PFSK-1 (cell line): ENCODE results near the gene TMED8.

ENCODE experiments used
- POLR2AphosphoS5 ChIP-seq: IDR thresholded peaks from 2 replicates; pipeline ENCODE4 v1.6.1; 2012; ENCODE audit warnings: low read depth, mild to moderate bottlenecking, control low read depth, low read length, moderate library complexity
- TAF1 ChIP-seq: IDR thresholded peaks from 2 replicates; pipeline ENCODE4 v1.6.1; 2012; ENCODE audit warnings: low read length, control low read depth, borderline replicate concordance; ENCODE audit not compliant: insufficient read depth
- TF ChIP-seq, protein P1 (sequence below), 2 experiments: IDR thresholded peaks; 2 replicates each; pipeline versions ENCODE4 v1.6.1 to v1.8.0; 2011 to 2012; ENCODE audit warnings: low read depth in 2 of 2, low read length in 2 of 2, control low read depth in 1 of 2, inconsistent platforms in 1 of 2, mild to moderate bottlenecking in 1 of 2, moderate library complexity in 1 of 2; ENCODE audit not compliant: insufficient read depth in 1 of 2

DNA sequence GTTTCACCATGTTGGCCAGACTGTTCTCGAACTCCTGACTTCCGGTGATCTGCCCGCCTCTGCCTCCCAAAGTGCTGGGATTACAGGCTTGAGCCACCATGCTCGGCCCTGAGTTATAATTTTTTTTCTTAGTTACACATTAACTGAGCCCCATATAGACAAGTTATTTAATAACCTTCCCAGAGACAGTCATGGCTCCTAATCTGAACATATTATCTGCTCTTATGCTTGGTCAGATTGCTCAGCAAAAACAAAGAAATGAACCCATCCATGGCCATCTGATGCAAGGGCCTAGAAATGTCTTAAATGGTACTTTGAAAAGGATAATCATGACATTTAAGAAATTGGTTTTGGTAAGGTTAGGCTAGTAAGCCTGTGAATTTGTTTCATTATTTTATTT is 13.3 kb upstream of the TMED8 start:
- no peak for TF ChIP-seq TAF1
- TF ChIP-seq POLR2AphosphoS5 = no peak
- TF ChIP-seq, protein P1, sequence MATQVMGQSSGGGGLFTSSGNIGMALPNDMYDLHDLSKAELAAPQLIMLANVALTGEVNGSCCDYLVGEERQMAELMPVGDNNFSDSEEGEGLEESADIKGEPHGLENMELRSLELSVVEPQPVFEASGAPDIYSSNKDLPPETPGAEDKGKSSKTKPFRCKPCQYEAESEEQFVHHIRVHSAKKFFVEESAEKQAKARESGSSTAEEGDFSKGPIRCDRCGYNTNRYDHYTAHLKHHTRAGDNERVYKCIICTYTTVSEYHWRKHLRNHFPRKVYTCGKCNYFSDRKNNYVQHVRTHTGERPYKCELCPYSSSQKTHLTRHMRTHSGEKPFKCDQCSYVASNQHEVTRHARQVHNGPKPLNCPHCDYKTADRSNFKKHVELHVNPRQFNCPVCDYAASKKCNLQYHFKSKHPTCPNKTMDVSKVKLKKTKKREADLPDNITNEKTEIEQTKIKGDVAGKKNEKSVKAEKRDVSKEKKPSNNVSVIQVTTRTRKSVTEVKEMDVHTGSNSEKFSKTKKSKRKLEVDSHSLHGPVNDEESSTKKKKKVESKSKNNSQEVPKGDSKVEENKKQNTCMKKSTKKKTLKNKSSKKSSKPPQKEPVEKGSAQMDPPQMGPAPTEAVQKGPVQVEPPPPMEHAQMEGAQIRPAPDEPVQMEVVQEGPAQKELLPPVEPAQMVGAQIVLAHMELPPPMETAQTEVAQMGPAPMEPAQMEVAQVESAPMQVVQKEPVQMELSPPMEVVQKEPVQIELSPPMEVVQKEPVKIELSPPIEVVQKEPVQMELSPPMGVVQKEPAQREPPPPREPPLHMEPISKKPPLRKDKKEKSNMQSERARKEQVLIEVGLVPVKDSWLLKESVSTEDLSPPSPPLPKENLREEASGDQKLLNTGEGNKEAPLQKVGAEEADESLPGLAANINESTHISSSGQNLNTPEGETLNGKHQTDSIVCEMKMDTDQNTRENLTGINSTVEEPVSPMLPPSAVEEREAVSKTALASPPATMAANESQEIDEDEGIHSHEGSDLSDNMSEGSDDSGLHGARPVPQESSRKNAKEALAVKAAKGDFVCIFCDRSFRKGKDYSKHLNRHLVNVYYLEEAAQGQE (IDR thresholded peaks at IDR 0.05; ENCODE audit: insufficient read depth in 1 of 2, low read depth in 2 of 2, low read length in 2 of 2) = no peak
